ENCODE results near the gene ST6GALNAC2. TPM values are rescaled to one million over a fixed set of nuclear protein-coding genes. Genes with fewer than 3 reads are reported as not detected.

The ST6GALNAC2 gene
- total RNA-seq, 2 experiments from 2014 or later: not detected

GRCh38 chr17:76543482-76543825, 42.2 kb downstream of the ST6GALNAC2 start:
- ChIA-PET POLR2A (interaction anchor here (3.2 to 6.2 kb wide), 2 partner anchors 14 to 15 kb away, joined by 12 to 40 read pairs; no protein-coding TSS in a partner anchor), CTCF (interaction anchor here (2.1 to 5.6 kb wide), 2 partner anchors 20 to 80 kb away, joined by 6 to 69 read pairs; no protein-coding TSS in a partner anchor)
- Mint-ChIP-seq H3K36me3 (ENCODE audit: low read depth) (no peaks in the 10 kb centered on the region), H3K27ac (no peak overlapping the region), H3K27me3 (peaks cover 22% of the 10 kb centered on the region), H3K4me1 (ENCODE audit: low read depth) (peaks cover 8% of the 10 kb centered on the region), H3K9me3 (no peaks in the 10 kb centered on the region), H3K4me3 (no peak overlapping the region)
- ATAC-seq (no peak), DNase-seq (no peak)
- intact Hi-C loops (cut with micrococcal nuclease): no loop called here
- TF ChIP-seq, protein P1, sequence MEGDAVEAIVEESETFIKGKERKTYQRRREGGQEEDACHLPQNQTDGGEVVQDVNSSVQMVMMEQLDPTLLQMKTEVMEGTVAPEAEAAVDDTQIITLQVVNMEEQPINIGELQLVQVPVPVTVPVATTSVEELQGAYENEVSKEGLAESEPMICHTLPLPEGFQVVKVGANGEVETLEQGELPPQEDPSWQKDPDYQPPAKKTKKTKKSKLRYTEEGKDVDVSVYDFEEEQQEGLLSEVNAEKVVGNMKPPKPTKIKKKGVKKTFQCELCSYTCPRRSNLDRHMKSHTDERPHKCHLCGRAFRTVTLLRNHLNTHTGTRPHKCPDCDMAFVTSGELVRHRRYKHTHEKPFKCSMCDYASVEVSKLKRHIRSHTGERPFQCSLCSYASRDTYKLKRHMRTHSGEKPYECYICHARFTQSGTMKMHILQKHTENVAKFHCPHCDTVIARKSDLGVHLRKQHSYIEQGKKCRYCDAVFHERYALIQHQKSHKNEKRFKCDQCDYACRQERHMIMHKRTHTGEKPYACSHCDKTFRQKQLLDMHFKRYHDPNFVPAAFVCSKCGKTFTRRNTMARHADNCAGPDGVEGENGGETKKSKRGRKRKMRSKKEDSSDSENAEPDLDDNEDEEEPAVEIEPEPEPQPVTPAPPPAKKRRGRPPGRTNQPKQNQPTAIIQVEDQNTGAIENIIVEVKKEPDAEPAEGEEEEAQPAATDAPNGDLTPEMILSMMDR (IDR thresholded peaks at IDR 0.05): no peak

DNA sequence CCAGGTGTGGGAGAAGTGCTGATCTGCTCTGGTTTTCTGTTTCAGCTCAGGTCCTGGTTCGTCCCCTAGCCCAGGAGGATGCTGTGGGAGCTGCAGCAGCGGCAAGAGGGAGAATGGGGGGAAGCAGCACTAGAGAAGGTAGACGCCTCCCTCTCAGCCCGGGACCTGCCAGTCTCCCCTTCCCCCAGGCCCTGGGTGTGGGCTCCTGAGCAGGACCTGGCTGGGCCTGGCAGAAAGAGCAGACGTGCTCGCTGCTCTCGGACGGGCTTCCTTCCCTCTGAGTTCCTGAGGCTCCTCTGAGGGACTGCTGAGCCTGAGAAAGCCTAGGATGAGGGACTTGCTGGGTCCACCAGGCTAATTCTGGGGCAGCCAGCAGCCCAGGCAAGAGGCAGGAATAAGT, 42.7 kb downstream of the ST6GALNAC2 start:
- DNase-seq (no peak), ATAC-seq (no peak)
- H3K4me3 Mint-ChIP-seq: no peak overlapping the region
- ChIA-PET CTCF (interaction anchor here (2.1 to 5.6 kb wide), 2 partner anchors 20 to 81 kb away, joined by 6 to 69 read pairs; no protein-coding TSS in a partner anchor), POLR2A (interaction anchor here (3.2 to 6.2 kb wide), 2 partner anchors 15 kb away, joined by 12 to 40 read pairs; no protein-coding TSS in a partner anchor)
- no peaks in the 10 kb centered on the region for H3K36me3 Mint-ChIP-seq (ENCODE audit: low read depth)
- H3K9me3 Mint-ChIP-seq: no peaks in the 10 kb centered on the region
- peaks cover 22% of the 10 kb centered on the region for H3K27me3 Mint-ChIP-seq
- H3K4me1 Mint-ChIP-seq (ENCODE audit: low read depth): peaks cover 8% of the 10 kb centered on the region
- TF ChIP-seq, protein P1 (IDR thresholded peaks at IDR 0.05): no peak
- H3K27ac Mint-ChIP-seq: no peak overlapping the region
- intact Hi-C loops (cut with micrococcal nuclease): no loop called here

DNA sequence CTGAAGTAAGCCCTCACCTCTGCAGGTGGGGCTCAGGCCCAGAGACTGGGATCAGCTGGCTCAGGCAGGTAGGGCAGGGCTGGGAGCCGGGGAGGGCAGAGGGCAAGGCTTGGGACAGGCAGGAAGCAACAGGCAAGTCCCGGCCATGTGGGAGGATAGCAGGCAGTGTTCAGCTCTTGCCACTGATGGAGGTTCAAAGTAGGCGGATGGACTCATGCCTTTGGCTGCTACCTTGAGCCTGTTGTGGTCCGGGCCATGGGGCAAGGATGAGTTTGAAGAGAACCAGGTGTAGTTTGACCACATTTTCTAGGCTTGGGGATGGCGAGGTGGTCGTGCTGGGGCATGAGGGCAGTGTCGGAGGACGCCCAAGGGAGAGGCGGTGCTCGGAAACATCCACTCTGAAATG, 43.1 kb downstream of the ST6GALNAC2 start:
- ChIA-PET POLR2A (interaction anchor here (6.2 kb wide), 1 partner anchor 15 kb away, joined by 40 read pairs; no protein-coding TSS in a partner anchor), CTCF (interaction anchor here (2.1 to 5.6 kb wide), 2 partner anchors 19 to 81 kb away, joined by 6 to 69 read pairs; no protein-coding TSS in a partner anchor)
- Mint-ChIP-seq H3K9me3 (no peaks in the 10 kb centered on the region), H3K27ac (no peak overlapping the region), H3K4me3 (no peak overlapping the region), H3K27me3 (peaks cover 22% of the 10 kb centered on the region), H3K4me1 (ENCODE audit: low read depth) (peaks cover 8% of the 10 kb centered on the region), H3K36me3 (ENCODE audit: low read depth) (no peaks in the 10 kb centered on the region)
- no peak for ATAC-seq
- TF ChIP-seq, protein P1 (IDR thresholded peaks at IDR 0.05): no peak
- intact Hi-C loops (cut with micrococcal nuclease): no loop called here
- DNase-seq: no peak

GRCh38 chr17:76541739-76542454, 43.8 kb downstream of the ST6GALNAC2 start:
- ATAC-seq: no peak
- intact Hi-C loops (cut with micrococcal nuclease): no loop called here
- ChIA-PET CTCF (interaction anchor here (5.6 kb wide), 1 partner anchor 19 kb away, joined by 69 read pairs; no protein-coding TSS in a partner anchor), POLR2A (interaction anchor here (6.2 kb wide), 1 partner anchor 16 kb away, joined by 40 read pairs; no protein-coding TSS in a partner anchor)
- no peak for DNase-seq
- TF ChIP-seq, protein P1 (IDR thresholded peaks at IDR 0.05): no peak
- H3K36me3 Mint-ChIP-seq (ENCODE audit: low read depth): no peaks in the 10 kb centered on the region
- no peak overlapping the region for H3K4me3 Mint-ChIP-seq
- H3K27me3 Mint-ChIP-seq: peaks cover 22% of the 10 kb centered on the region
- no peaks in the 10 kb centered on the region for H3K9me3 Mint-ChIP-seq
- peaks cover 8% of the 10 kb centered on the region for H3K4me1 Mint-ChIP-seq (ENCODE audit: low read depth)
- no peak overlapping the region for H3K27ac Mint-ChIP-seq

Data from activated CD8-positive, alpha-beta T cell treated with anti-CD3 and anti-CD28 coated beads for 36 hours (primary cell).